NCI-H1417 (cell line): ENCODE data around the gene EMD.
"Not testable (repeated sequence)": the region's sequence is repeated elsewhere in the genome, so short reads cannot be mapped to it uniquely, and the experiment has no call there.

Experiments used
- DNase-seq, 3 experiments: peaks; one replicate each; lab custom pipeline; 2025; lab: John Stamatoyannopoulos, UW

EMD gene

DNA sequence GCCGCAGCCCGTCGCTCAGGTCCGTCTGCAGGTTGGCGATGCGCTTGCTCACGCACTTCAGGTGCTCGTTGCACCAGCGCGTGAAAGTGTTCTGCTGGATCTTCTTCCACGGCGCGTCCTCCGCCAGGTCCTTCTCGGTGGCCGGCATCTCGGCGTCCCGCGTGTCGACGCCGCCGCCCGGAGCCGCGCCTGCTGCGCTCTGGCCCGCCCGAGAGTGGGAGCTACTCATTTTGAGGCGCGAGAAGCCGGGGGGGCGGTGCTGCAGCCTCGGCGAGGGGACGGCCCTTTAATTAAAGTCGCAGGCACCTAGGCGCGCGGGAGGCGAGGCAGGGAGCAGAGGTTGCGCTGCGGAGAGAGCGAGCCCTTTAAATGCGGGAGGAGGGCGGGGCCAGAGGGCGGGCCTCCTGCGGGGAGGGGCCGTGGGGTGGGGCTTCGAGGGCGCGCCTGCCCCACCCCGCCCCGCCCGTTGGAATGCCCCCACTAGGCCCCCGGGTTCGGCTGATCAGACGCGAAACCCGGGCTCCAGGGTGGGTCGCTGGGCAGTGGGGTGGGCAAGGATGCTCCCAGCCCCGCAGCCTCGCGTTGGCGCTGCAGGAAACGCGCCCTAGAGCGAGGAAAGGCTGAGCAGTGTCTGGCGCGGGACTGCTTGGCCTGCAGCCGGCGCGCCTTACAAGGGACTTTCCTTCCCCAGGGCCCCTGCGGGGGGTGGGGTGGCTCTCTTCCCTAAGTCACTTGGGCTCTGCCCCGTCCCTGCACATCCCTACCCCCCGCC, 7.9 kb upstream of the EMD start:
- peak; percentile 89 to 95 (median 93) for DNase-seq

DNA sequence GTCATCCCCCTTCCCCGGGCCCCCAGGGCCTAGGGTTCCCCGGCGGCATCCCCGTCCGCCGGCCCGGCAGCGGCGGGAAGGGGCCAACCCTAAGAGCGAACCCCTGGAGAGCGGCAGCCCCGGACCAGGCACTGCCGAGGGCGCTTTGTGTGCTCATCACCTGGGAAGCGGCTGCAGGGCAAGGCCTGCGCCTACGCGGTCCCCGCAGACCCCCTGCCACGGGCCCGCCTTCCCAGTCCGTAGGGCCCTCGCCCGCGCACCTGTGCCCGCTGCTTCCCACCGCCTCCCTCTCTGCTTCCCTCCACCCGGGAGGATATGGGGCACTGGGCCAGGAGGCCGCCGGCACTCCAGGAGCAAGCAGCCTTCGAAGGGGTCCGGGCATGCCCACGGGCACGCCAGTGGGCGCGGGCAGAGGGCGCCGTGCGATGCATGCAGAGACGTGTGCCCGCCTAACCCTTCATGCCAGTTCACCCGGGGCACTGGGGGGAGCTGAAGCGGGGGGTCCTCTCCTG, 7.2 kb upstream of the EMD start:
- peak in 2 of 3 experiments; percentile 68 for DNase-seq

- no peak for DNase-seq
Observed at GRCh38 chrX:154372612-154373022, 6.5 kb upstream of the EMD start.

GRCh38 chrX:154373340-154374306, 5.5 kb upstream of the EMD start:
- peak; percentile 78 to 88 (median 85) for DNase-seq

- peak in 2 of 3 experiments; percentile 44 to 62 for DNase-seq
Observed at GRCh38 chrX:154374313-154375155, 4.6 kb upstream of the EMD start, which contains the start of gene FLNA. FLNA (minus strand) TSS chrX:154374634; CDS start chrX:154371245, 3,389 bp downstream.

- DNase-seq, result no peak
Observed at GRCh38 chrX:154375156-154375504, 4.0 kb upstream of the EMD start.

DNA sequence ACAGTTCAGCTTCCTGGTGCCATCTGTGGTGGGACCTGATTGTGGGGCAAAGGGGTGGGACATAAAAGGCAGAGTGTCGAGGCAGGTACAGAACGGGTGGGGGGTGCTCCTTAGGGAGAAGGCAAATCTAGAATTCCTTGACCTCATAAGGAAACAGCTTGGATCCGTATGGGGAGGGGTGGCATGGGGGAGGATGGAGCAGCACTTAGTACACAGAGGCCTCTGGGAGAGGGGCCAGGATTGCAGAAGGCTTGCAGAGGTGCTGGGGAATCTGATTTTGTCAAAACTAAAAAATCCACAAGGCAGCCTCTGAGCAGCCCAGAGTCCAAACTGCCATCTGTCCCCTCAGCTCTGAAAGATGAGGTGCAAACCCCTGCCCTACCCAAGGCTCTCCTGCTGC, 2.3 kb upstream of the EMD start:
- no peak for DNase-seq

DNA sequence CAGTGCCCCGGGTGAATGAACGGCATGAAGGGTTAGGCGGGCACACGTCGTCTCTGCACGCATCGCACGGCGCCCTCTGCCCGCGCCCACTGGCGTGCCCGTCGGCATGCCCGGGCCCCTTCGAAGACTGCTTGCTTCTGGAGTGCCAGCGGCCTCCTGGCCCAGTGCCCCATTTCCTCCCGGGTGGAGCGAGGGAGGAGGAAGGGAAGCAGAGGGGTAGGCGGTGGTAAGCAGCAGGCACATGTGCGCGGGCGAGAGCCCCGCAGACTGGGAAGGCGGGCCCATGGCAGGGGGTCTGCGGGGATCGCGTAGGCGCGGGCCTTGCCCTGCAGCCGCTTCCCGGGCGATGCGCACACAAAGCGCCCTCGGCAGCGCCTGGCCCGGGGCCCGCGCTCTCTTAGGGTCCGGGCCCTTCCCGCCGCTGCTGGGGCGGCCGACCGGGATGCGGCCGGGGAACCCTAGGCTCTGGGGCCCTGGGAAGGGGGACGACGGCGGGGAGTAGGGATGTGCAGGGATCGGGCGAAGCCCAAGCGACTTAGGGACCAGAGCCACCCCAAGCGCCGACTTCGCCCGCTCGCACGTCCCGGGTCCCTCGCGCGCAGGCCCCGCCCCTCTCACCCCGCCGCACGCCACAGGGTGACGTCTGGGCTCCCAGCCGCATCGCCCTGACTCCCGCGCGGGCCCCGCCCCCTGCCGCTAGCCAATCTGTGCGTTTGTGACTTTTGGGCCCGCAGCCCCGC, 866 bp upstream of the EMD start:
- peak in 2 of 3 experiments; percentile 80 to 87 for DNase-seq

DNA sequence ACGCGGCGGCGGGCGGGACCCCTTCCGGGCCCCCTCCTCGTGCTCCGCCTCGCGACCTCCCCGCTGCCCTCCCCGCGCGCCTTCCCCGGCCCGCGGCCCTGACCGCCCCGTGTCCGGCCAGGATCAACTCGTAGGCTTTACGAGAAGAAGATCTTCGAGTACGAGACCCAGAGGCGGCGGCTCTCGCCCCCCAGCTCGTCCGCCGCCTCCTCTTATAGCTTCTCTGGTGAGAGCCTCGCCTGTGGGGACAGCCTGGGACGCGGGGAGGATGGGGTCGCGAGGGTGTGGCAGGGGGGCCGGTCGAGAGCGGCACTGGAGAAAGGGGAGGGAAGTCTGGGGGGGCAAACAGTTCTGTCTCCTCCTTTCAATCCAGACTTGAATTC, 465 bp downstream of the EMD start:
- no peak for DNase-seq

DNA sequence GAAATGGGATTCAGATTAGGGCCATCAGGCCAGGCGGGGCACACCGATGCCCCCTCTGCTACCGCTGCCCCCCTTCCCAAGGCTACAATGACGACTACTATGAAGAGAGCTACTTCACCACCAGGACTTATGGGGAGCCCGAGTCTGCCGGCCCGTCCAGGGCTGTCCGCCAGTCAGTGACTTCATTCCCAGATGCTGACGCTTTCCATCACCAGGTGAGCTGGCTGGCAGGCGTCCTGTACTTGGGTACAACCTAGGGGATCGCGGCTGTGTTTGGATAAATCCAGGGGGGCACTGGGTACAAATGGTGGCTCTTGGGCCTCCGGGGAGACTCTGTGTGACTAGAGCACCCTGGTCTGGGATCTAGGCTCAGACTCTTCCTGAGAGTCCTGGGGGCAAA, 1.1 kb downstream of the EMD start:
- no peak for DNase-seq

DNA sequence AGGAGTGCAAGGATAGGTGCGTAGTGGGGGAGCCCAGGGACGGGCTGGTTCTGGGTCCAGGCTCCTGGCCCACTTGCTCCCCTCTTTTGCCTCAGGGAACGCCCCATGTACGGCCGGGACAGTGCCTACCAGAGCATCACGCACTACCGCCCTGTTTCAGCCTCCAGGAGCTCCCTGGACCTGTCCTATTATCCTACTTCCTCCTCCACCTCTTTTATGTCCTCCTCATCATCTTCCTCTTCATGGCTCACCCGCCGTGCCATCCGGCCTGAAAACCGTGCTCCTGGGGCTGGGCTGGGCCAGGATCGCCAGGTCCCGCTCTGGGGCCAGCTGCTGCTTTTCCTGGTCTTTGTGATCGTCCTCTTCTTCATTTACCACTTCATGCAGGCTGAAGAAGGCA, 1.7 kb downstream of the EMD start:
- no peak for DNase-seq

DNA sequence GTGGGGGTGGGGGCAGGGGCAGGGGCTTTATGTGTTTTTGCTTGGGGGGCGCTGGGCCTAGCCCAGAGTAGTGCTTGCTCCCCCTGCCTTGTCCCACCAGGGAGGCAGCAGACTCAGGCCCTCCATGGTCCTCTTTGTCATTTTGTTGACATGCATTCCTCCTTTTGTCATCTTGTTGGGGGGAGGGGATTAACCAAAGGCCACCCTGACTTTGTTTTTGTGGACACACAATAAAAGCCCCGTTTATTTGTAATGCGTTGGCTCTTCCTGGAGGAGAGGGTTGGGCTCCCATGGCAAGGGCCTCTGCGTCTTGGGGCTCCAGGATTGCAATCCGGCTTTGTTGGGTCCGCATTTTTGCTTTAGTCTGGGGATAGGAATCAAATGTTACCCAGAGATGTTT, 2.2 kb downstream of the EMD start:
- DNase-seq, result no peak

- DNase-seq, result no peak
Observed at GRCh38 chrX:154382483-154383069, 3.5 kb downstream of the EMD start.

- no peak for DNase-seq
Observed at GRCh38 chrX:154383359-154384283, 4.5 kb downstream of the EMD start.

DNA sequence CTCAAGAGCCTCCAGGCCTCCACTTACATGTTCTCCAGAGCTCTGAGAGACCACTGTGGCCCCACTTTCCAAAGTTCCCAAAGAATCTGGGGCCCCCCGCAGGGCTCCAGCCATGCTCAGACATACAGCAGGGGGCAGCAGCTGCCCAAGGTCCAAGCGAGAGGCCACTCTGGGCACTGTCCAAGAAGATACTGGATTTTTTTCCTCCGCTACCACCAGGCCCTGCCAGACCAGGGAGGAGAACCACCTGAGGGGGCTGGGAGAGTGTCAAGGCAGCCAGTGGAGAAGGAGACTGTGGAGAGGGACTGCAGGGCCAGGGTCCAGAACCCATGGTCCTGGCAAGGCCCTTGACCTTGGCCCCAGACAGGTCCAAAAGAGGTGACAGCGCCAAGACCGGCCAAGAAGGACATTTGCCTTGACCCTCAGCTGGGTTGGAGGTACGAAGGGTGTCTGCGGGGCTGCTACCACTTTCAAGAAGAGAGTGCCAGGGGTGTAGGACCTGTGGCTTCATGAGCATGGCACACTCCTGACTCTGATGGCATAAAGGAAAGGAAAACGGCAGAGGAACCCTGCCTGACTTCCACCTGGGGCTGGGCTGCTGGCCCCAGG, 5.3 kb downstream of the EMD start:
- no peak for DNase-seq

- DNase-seq, result not testable (repeated sequence)
Observed at GRCh38 chrX:154388094-154388493, 9.0 kb downstream of the EMD start.

DNA sequence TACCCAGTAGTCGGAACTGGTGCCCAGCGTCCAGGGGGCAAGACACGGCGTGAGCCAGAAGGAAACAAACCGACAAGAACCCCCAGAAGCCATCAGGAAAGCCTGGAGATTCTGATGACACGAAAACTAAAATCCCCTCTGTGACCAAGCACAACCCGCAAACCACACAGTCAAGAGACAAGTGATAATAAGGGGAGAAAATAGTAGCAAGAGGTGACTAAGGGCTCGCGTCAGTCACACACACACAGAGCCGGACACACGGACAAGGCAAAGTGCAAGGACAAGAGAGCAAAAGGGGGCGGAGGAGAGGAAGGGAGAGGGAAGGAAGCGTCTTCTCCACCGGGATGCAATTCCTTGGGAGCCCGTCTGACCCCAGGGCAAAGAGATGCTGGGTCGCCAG, 9.6 kb downstream of the EMD start:
- not testable (repeated sequence) for DNase-seq

GRCh38 chrX:154389812-154390747, 11.0 kb downstream of the EMD start:
- not testable (repeated sequence) for DNase-seq
